ENCODE measurements around the gene ACTN4.
A peak's percentile ranks its signal among the peaks of the same experiment; 100 is the strongest.

Gene ACTN4

GRCh38 chr19:38638461-38638860, 9.0 kb upstream of the ACTN4 start:
- DNase-seq: no peak

- no peak for DNase-seq
Measured at GRCh38 chr19:38639679-38640078, 7.8 kb upstream of the ACTN4 start.

- no peak for DNase-seq
Measured at GRCh38 chr19:38640368-38640767, 7.1 kb upstream of the ACTN4 start.

- DNase-seq: no peak
Measured at GRCh38 chr19:38642176-38642575, 5.3 kb upstream of the ACTN4 start.

- DNase-seq: no peak
Measured at GRCh38 chr19:38644719-38645118, 2.7 kb upstream of the ACTN4 start.

- DNase-seq: no peak
Measured at GRCh38 chr19:38647966-38648768, 718 bp downstream of the ACTN4 start.

DNA sequence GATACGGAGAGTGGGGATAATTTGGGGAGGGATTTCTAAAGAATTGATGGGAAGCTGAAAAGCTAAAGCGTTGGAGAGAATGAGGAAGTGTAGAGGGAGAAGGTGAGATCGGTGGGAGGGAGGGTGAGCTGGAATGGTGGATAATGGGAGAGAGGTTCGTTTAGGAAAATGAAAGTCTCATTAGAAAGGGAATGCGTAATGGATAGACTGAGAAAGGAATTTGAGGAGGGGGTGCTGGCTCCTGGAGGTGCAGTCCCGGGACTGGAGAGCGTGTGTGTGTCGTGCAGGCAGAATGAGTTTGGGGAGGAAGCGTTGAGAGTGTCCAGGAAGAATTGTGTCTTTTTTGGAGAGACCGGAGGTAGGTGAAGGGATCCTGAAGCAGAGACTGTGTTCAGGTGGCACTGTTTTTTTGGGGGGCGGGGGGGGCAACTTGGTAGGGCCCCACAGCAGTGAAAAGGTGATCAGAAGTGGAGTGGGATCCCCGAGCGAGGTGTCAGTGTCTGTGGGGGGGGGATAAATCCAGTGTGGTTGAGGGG, 1.4 kb downstream of the ACTN4 start:
- DNase-seq: no peak

DNA sequence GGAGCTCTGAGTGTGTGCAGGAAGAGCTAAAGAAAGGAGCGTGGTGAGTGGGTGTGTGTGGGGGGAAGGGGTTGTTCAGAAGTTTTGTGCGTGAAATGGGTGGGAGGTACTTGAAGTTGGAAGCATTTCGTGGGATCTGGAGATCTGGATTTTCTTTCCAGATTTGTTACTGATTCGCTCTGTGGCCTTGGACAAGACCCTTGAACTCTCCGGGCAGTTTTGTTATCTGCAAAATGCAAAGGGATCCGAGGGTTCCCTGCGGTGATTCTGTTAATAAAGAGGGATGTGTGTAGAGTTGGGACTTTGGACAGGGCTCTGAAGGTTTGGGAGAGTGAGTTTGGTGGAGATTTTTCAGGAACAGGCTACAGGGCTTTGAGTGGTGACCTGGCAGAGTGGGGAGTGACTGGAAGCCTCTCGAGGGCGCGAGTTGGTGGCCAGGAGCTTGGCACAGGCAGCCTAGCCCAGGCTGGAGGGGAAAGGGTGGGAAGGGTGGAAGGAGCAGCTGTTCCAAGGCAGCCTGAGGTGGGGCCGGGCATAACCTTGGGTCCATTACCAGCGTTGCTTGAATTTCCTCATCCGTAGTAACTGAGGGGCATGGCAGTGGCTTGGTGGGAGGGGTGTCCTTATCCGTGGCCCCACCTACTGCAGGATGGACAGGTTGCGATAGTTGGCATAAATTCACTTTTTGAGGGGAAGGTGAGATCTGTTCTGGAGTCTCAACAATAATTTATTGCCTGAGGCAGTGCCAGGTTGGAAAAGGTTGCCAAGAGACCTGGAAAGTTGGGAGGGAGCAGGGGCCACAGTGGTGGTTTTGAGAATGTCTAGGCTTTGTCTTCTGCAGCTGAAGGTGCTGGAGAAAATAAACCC, 2.1 kb downstream of the ACTN4 start:
- DNase-seq: no peak

DNA sequence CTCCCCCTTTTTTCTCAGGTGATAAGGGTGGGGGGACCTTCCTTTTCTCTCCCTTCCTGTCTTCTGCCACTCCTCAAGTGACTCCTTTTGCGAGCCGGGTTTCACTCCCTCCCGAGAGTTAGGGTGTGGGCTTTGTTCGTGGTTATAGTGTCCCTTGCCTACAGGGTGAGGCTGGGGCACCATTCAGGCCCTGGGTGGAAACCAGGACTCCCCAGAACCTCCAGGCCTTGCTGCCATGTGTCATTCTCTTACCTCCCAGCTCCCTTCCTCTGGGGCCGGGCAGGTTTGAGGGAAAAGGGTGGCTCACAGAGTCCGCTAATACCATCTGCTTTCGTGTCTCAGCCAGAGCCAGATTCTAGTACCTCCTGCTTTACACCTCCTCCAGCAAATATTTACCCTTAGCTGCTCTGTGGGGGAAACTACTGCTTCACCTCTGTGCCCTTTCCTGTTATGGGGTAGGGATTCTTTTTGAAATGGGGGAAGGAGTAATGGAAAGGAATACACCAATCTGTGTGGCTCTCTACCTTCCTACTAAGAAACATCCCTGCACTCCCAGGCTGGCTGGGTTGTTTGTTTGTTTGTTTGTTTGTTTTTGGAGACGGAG, 2.8 kb downstream of the ACTN4 start:
- DNase-seq: no peak

GRCh38 chr19:38650911-38651584, 3.6 kb downstream of the ACTN4 start:
- no peak for DNase-seq

DNA sequence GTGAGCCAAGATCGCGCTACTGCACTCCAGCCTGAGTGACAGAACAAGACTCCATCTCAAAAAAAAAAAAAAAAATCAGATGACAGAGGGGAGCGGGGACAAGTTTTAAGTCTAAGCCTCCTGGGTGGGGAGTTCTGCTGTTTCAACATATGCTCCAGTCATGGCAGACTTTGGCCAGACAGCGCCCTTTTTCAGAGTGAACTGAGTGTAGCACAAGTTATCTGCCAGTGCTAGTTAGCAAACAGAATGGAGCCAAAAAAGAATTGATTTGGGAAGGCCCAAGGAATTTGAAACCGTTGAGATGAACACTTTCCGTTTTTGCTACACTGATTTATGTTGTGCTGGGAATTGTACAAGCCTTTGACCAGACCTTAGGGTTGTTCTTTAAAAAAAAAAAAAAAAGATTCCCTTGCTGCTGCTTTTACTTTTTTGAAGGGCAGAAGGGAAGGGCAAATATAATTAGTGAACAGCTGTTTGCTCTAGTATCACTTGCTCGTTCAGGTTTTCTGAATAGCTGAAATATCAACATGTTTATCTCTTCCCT, 5.7 kb downstream of the ACTN4 start:
- DNase-seq: peak; percentile 35

GRCh38 chr19:38654628-38655055, 7.2 kb downstream of the ACTN4 start:
- DNase-seq: no peak

GRCh38 chr19:38655148-38655824, 7.8 kb downstream of the ACTN4 start:
- DNase-seq: no peak

DNA sequence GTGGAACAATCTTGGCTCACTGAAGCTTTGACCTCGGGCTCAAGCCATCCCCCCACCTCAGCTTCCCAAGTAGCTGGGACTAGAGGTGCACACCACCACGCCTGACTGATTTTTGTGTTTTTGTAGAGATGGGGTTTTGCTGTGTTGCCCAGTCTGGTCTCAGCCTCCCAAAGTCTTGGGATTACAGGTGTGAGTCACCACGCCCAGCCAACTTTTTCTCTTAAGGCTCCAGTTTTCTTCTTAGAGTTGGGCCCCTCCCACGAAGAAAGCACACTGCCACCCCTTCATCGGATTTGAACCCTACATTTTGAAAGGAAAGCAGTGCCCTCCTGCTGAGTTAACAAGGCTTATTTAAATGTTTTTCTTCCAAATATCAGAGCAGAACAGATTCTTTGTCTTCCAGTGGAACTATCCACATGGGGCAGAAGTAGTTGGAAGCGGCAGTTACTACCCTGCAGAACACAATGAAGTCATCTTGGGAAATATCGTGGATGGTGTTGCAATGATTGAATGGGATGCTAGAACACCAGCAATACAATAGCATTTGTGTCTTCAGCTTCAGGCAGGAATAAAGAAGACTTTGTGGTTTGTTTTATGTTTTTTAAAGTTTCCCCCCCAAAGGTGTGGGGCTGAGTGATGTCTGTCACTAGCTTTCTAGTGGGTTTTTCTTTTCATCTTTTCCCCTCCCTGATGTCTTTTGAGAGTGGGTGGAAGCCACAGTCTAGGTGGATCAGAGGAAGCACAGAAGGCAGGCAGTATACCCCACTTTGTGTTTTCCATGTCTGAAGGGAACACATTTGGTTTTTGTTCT, 8.9 kb downstream of the ACTN4 start:
- DNase-seq: peak; percentile 29

- peak; percentile 31 for DNase-seq
Measured at GRCh38 chr19:38657633-38658222, 10.3 kb downstream of the ACTN4 start.

DNA sequence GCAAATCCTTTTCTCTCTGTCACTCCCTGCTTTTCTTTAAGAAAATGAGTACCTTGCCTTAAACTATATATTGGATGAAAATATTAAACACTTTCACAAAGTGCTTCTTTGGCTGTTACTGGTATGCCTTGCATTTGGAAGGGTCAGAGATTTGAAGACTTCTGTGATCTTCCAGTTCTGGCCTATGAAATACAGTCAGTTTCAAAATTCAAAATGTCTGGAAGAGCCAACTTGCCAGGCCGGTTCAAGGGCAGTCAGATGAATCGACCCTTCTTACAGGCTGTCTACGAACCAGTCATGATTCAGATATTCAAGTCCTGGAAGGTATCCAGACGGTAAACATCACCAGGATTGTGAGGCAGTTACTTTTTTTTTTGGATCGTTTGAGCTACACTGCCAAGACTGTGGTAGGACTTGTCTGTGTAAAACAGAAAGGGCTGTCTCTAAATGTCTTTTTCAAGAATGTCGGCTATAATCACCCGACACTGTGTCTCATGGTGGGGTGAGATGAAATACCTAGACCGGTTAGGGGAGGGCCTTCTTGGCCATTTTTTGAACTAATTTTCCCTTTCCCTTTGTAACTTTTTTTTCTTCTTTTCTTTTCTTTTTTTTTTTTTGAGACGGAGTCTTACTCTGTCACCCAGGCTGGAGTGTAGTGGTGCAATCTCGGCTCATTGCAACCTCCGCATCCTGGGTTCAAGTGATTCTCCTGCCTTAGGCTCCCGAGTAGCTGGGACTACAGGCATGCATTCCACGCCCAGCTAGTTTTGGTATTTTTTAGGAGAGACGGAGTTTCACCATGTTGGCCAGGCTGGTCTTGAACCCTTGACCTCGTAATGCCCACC, 11.2 kb downstream of the ACTN4 start:
- no peak for DNase-seq

GRCh38 chr19:38660724-38661123, 13.3 kb downstream of the ACTN4 start:
- DNase-seq: no peak

DNA sequence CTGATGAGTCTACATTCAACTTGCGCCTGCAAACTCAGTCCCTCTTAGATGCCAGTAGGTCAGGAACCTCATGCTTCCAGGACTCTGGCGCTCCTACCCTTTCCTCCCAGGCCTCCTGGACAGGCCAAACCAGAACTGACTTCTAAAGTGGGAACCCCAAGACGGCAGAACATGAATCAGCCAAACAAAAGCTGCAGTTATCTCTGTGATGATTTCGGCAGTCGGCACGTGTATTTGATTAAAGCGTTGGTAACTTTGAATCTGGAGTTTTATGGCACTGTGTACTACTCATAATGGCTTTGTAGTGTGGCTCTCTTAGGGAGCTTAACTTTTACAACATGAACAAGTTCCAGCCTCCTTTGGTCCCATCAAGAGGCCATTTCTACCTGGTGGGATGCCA, 13.7 kb downstream of the ACTN4 start:
- no peak for DNase-seq

GRCh38 chr19:38661996-38662395, 14.5 kb downstream of the ACTN4 start:
- DNase-seq: no peak
